Lower lobe of right lung (tissue), 2 donors: ENCODE results near the gene ATXN1. TPM values are rescaled to one million over a fixed set of nuclear protein-coding genes. Genes with fewer than 3 reads are reported as not detected.
A peak's percentile ranks its signal among the peaks of the same experiment; 100 is the strongest.

Source experiments
- ATAC-seq, 2 donors: fragments of 200-7000 bp; cut with Tn5 transposase; one replicate each; pipeline ENCODE4 v1.9.1; 2020 to 2022; ENCODE audit warnings: mild to moderate bottlenecking in 2 of 2, moderate library complexity in 2 of 2
- DNase-seq: peaks from one replicate; pipeline ENCODE4 v3.0.0-alpha.2; 2020
- H3K27ac ChIP-seq: fragments of 200-600 bp; one replicate; pipeline ENCODE4 v1.8.0; 2022
- H3K27me3 ChIP-seq: fragments of 200-600 bp; one replicate; pipeline ENCODE4 v1.8.0; 2022; ENCODE audit warnings: low read depth
- H3K36me3 ChIP-seq: fragments of 200-600 bp; one replicate; pipeline ENCODE4 v1.8.0; 2022; ENCODE audit warnings: mild to moderate bottlenecking
- H3K4me1 ChIP-seq: fragments of 200-600 bp; one replicate; pipeline ENCODE4 v1.8.0; 2022
- H3K4me3 ChIP-seq: fragments of 200-600 bp; one replicate; pipeline ENCODE4 v1.8.0; 2022; ENCODE audit warnings: mild to moderate bottlenecking
- H3K9me3 ChIP-seq: fragments of 200-600 bp; one replicate; pipeline ENCODE4 v1.8.0; 2022
- intact Hi-C: fragments of 100-400 bp; cut with DNase I; formaldehyde crosslinking; loops from one replicate; pipeline ENCODE4 v1.11.0; 2022
- total RNA-seq: library from RNA; stranded (reverse); fragmentation: NEBNext Ultra II Directional; extraction: Animal tissue kit (Norgen Biotek cat#: 25700); gene quantifications from one replicate; pipeline ENCODE4 v1.2.1, GENCODE V29; 2021
- TF ChIP-seq, protein P1 (sequence below): fragments of 200-600 bp; IDR thresholded peaks from one replicate; pipeline ENCODE4 v1.8.0; 2022; ENCODE audit warnings: antibody characterized with exemption, mild to moderate bottlenecking
- donor health status: DM: no; HTN: yes; CAD: no; lungs with severe emphysema.

ATXN1 gene
- total RNA-seq, 1 donor from 2014 or later = 75.9 TPM

DNA sequence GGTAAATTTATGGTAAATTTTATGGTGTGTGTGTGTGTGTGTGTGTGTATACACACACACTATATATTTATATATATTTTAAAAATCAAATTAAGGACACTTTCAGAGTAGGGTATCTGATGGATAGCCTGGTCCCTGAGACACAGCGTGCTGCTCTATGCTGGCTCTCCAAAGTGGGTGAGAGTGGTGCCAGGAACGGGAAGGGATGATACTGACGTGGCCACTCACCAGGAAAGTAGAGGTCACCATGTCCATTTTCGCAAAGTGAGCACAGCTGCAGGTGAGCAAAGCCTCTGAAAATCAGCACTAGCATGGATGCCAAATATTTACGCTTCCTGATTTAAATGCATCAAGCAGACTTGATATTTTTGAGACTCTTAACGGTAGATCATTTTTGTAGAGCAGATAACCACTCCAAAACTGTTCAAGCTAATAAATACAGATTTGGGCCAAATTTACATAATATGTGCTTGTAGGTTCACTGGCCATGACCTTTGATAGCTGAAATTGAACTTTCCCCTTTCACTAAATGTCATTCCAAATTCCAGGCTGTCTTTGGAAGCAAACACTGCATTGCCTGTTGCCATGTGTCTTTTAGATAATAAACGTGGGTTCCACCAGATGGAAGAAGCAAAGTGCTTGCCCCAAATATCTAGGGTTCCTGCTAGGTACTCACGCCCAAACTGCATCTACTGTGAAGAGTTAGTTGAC lies 116.6 kb downstream of the ATXN1 start:
- DNase-seq (no peak), ATAC-seq (no peak)
- intact Hi-C loops = no loop called here
- Histone ChIP-seq H3K4me3 (no peak overlapping the region), H3K9me3 (no peaks in the 10 kb centered on the region), H3K4me1 (no peaks in the 10 kb centered on the region), H3K27me3 (no peaks in the 10 kb centered on the region), H3K27ac (no peak overlapping the region), H3K36me3 (peaks cover 12% of the 10 kb centered on the region)
- TF ChIP-seq, protein P1, sequence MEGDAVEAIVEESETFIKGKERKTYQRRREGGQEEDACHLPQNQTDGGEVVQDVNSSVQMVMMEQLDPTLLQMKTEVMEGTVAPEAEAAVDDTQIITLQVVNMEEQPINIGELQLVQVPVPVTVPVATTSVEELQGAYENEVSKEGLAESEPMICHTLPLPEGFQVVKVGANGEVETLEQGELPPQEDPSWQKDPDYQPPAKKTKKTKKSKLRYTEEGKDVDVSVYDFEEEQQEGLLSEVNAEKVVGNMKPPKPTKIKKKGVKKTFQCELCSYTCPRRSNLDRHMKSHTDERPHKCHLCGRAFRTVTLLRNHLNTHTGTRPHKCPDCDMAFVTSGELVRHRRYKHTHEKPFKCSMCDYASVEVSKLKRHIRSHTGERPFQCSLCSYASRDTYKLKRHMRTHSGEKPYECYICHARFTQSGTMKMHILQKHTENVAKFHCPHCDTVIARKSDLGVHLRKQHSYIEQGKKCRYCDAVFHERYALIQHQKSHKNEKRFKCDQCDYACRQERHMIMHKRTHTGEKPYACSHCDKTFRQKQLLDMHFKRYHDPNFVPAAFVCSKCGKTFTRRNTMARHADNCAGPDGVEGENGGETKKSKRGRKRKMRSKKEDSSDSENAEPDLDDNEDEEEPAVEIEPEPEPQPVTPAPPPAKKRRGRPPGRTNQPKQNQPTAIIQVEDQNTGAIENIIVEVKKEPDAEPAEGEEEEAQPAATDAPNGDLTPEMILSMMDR = no peak

DNA sequence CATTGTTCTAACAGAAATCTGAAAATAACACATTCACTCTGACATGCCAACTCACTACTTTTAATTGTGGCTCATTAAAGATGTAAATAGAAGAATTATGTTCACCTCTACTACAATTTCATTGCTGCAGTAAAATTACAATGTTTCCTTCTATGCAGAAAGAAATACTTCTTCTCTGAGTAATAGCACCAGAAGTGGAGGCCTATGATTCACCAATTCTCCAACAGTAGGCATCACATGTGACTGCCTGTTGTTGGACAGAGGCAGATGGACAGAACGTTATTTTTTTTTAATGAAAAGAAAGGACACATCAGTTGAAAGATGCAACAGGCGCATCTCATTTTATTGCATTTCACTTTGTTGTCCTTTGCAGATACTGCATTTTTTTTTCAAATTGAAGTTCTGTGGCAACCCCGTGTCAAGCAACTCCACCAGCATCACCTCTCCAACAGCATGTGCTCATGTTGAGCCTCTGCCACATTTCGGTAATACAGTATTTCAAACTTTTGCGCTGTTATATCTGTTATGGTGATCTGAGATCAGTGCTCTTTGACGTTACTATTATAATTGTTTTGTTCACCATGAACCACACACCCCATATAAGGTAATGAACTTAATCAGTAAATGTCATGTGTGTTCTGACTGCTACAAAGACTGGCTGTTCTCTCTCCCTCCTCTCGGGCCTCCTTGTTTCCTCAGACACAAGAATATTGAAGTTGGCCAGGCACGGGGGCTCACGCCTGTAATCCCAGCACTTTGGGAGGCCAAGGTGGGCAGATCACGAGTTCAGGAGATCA lies 121.4 kb downstream of the ATXN1 start:
- Histone ChIP-seq H3K36me3 (peaks cover 16% of the 10 kb centered on the region), H3K9me3 (no peaks in the 10 kb centered on the region), H3K4me1 (peaks cover 9% of the 10 kb centered on the region), H3K27ac (no peak overlapping the region), H3K27me3 (no peaks in the 10 kb centered on the region), H3K4me3 (no peak overlapping the region)
- DNase-seq (no peak), ATAC-seq (no peak)
- intact Hi-C loops = no loop called here
- TF ChIP-seq, protein P1 = no peak

DNA sequence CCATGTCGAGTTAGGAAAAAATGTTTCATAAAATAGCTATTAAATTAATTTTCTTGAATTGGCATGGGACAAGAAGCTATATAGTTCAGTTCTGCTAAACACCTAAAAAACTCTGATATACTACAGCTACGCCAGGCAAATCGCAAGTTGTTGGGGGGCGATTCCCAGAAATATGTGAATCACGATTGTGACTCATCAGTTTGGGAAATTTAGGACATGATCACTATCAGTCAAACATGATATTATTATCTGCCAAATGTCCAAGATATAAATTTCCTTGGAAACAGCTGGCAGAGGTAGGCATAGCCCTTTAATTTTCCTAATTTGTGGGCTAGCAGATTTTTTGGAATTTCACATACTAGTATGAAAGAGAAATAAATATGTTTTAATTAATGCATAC lies 123.6 kb downstream of the ATXN1 start:
- peaks cover 12% of the 10 kb centered on the region for H3K36me3 ChIP-seq
- peaks cover 14% of the 10 kb centered on the region for H3K4me1 ChIP-seq
- no peak for DNase-seq
- no peak overlapping the region for H3K4me3 ChIP-seq
- no peaks in the 10 kb centered on the region for H3K27me3 ChIP-seq
- no peak overlapping the region for H3K27ac ChIP-seq
- no peaks in the 10 kb centered on the region for H3K9me3 ChIP-seq
- intact Hi-C loops = no loop called here
- TF ChIP-seq, protein P1 = no peak
- no peak for ATAC-seq

DNA sequence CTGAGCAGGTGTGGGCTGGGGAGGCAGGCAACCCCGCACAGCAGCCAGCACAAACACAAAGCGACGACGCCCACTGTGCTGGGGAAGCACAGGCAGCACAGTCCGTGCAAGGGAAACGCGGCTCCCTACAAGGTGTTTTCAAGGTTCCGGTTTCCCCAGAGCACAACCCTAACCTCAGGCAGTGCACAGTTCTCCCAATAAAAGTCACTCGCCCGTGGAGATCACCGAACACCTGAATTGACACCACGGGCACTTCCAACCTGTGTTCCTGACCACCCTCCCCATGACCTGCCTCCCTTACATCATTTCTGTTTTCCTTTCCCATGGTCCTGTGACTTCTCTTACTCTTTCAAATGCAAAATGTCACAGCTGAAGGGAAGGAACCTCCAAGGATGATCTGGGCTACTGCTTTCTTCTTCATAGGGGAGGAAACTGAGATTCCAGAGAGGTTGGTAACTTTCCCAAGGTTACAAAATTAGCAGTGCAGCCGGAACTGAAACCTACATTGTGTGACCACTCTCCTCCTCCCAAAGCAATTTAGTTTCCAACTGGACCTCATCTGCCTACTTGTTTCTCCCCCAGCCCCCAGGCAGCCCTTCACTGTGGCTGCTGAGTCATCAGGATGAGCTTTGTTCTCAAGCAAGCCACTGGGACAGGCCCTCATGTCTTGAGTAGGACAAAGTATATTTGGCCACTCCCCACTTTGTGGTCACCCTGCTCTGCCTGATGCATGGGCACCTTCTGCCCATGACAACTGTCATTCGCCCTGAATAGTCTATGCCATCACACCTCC lies 125.3 kb downstream of the ATXN1 start:
- Histone ChIP-seq H3K4me3 (no peak overlapping the region), H3K36me3 (peaks cover 12% of the 10 kb centered on the region), H3K4me1 (peaks cover 14% of the 10 kb centered on the region), H3K9me3 (no peaks in the 10 kb centered on the region), H3K27me3 (no peaks in the 10 kb centered on the region), H3K27ac (no peak overlapping the region)
- ATAC-seq = peak; percentile 42 to 52
- intact Hi-C loops = no loop called here
- no peak for DNase-seq
- TF ChIP-seq, protein P1 = no peak

DNA sequence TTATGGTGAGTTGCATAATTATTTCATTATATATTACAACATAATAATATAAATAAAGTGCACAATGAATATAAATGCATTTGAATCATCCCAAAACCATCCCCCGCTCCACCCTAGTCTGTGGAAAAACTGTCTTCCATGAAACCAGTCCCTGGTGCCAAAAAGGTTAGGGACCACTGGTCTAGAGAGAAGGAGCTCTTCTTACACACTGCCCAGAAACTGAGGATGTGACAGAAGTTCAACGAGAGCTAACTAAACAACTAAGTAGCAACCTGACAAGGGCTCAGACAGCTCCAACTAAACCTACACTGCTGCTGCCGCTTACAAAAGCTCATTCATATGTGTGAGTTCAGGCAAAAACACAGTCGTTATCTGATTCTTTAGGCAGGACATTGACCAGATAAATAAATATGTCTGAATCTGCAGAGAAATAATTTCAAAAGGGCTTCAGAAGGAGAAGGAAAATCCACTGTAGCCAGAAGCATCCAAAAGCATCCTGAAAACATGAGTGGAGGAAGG lies 125.9 kb downstream of the ATXN1 start:
- H3K4me3 ChIP-seq = no peak overlapping the region
- TF ChIP-seq, protein P1 = no peak
- H3K27me3 ChIP-seq = no peaks in the 10 kb centered on the region
- peaks cover 14% of the 10 kb centered on the region for H3K4me1 ChIP-seq
- H3K9me3 ChIP-seq = no peaks in the 10 kb centered on the region
- no peak overlapping the region for H3K27ac ChIP-seq
- no peak for DNase-seq
- ATAC-seq = no peak
- peaks cover 14% of the 10 kb centered on the region for H3K36me3 ChIP-seq
- intact Hi-C loops = no loop called here
